ENCODE data around the gene CHIA.

Gene CHIA

DNA sequence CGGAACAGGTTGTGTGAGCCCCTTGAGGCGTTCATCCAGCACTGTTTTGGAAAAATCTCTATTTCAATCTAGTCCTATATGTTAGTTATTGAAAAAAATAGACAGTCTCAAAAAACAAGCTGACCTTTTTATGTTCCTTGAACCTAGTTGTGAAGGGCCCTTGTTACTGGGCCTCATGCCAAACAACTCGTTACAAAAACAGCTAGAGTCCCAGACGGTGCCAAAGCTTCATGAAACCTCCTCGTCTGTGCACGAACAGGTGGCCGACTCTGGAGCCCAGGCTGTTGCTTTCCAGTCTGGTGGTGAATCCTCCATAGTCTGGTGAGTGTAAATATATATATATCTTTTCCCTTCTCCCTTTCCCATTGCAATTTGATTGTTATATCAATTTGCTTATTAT lies at the start of gene CHIA:
Gene CHIA, plus strand, starts transcription at position 222 of the 400 bp plus-strand sequence. CDS start 19,617 bp downstream, outside the sequence.
- in situ Hi-C loops (cut with MboI; ENCODE audit: low sequenced_read_pairs) = no loop called here

DNA sequence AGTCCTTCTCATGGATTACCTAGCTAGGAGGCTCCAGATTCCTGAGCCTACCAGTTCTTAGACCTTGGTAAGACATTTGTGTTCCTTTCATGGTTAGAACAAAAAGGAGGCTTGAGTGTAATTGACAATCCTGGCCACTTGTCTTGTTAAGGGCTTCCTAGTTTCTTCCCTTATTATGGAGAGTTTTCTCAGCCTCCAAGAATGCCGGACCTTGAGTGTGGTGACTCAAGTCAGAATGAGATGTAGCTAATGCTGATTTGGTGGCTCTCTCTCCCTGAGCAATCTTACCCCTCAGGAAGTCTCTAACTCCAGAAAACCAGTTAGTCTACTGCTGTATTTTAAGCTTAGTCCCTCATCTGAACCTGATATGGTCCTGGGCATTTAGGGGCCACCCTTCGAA lies 48.9 kb upstream of the CHIA start:
- in situ Hi-C loops (cut with MboI; ENCODE audit: low sequenced_read_pairs) = no loop called here

GRCh38 chr1:111242805-111243523 lies 47.7 kb upstream of the CHIA start:
- in situ Hi-C loops (cut with MboI; ENCODE audit: low sequenced_read_pairs) = no loop called here

GRCh38 chr1:111247125-111247838 lies 43.4 kb upstream of the CHIA start:
- in situ Hi-C loops (cut with MboI; ENCODE audit: low sequenced_read_pairs) = no loop called here

DNA sequence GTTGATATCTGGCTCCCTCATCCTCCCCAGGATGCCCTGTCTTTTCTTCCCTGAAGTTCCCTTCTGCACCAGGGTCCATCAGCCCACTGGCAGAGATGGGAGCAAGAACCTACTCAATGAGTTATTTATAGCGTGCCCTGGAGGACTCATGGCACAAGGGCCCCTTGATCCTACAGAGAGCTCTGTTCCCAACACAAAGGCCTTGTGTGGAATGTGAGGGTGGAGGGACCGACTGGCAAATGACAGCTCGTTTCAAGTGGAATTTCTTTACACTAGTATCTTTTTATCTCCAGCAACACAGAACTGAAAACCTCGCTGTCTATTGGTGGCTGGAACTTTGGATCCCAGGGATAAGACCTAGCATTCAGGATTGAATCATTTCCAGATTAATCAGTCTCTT lies 40.7 kb upstream of the CHIA start:
- in situ Hi-C loops (cut with MboI; ENCODE audit: low sequenced_read_pairs) = no loop called here

GRCh38 chr1:111251570-111251969 lies 39.1 kb upstream of the CHIA start:
- in situ Hi-C loops (cut with MboI; ENCODE audit: low sequenced_read_pairs) = no loop called here

- in situ Hi-C loops (cut with MboI; ENCODE audit: low sequenced_read_pairs) = no loop called here
These were observed 37.9 kb upstream of the CHIA start for GRCh38 chr1:111252786-111253185.

GRCh38 chr1:111253876-111254275 lies 36.8 kb upstream of the CHIA start:
- in situ Hi-C loops (cut with MboI; ENCODE audit: low sequenced_read_pairs) = no loop called here

- in situ Hi-C loops (cut with MboI; ENCODE audit: low sequenced_read_pairs) = no loop called here
These were observed 33.5 kb upstream of the CHIA start for GRCh38 chr1:111256988-111257658.

DNA sequence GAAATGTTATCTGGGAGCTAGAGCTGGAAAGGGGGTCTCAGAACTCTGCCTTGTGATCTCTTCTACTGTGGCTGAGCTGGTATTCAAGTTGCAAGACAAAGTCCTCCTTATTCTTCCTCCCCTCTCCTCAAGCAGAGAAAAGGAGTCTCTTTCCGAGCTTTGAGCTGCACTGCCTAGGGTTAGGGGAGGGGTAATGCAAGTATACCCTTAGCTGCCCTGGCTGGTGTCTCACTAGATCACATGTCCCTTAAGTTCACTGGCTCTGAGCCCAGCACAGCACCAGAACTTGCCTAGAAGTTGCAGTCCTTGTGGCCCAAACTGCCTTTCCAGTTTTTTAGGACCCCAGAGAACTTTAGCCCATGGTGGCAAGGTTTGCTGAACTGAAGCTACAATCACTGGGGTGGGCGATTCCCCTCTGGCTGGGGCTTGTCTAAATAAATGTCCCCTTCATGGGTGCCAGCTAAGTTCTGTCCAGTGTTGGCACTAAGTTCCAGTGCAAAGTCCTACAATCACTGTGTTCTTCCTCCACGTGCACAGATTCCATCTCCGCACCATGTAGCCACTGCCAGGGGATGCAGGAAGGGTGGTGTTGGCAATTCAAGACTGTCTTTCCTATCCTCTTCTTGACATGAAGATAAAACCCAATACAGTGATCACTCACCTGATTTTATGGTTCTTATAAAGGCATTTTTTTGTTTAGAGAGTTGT lies 22.7 kb upstream of the CHIA start:
- in situ Hi-C loops (cut with MboI; ENCODE audit: low sequenced_read_pairs) = no loop called here

DNA sequence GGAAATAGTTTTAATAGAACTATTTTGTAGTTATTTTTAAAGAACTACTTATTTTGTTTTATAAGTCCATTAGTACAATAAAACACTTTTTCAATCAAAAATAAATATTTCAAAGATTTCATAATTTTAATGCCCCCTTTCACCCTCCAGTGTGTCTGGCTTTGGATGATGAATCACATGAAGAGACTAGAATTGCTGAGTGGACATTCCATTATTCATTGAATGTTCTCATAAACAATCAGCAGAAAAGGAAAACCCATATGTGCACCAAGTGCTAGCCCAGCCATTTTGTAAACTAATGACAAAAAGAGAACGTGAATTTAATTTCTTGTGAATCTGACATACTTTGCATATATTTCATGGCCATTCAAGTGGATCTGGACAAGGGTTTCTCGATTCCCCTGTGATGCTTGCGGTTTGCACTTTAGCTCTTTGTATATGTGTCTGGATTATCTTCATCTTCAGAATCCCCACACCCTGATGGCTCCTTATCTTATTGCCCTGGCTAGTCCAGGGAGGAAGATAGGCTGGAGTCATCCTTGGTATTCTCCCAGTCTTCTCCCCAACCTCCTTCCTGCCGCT lies 20.7 kb upstream of the CHIA start:
- in situ Hi-C loops (cut with MboI; ENCODE audit: low sequenced_read_pairs) = no loop called here

DNA sequence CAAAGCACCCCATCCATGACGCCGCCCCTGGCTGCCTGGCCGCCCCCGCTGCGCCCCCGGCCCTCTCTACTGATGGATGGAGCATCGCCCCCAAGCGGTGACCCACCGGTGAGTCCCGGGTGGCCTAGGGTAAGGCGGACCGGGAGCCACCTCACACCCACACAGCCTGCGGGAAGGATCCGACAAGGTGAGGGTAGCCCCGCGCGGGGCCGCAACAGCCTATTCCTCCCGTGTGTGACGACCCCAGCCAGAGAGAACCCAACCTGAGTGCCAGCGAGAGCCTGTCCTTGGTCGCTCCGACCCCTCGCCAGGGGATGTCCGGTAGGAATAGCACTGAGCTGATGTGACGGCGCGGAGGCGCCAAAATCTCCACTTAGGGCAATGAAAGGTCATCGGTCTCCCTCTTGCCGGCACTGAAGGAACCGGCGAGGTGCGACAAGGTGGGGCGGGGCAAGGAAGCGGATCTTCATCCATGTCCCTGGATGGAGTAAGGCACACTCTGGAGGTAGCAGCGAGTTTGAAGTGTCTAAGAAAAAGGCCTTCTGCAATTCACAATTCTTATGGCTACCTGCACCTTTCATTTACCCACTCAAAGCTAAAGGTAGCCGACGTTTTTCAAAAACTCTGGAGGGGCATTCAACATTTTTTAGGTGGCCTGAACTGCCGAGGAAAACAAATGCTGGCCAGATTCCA lies 19.7 kb upstream of the CHIA start:
- in situ Hi-C loops (cut with MboI; ENCODE audit: low sequenced_read_pairs) = no loop called here

- in situ Hi-C loops (cut with MboI; ENCODE audit: low sequenced_read_pairs) = no loop called here
These were observed 19.2 kb upstream of the CHIA start for GRCh38 chr1:111271464-111271801.

- in situ Hi-C loops (cut with MboI; ENCODE audit: low sequenced_read_pairs) = no loop called here
These were observed 18.6 kb upstream of the CHIA start for GRCh38 chr1:111272081-111272480.

DNA sequence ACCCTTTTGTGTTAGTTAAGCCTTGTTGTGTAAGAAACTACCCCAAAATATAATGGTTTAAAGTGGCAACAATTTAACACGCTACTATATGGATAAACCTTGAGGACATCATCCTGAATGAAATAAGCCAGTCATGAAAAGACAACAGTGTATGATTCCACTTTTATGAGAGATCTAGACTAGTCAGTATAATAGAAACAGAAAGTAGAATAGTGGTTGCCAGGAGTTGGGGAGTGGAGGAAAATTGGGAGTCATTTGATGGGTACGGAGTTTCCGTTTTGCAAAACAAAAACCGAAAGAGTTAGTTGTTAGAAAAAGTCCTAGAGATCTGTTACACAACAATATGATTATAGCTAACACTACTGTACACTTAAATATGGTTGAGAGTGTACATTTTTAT lies 16.0 kb upstream of the CHIA start:
- in situ Hi-C loops (cut with MboI; ENCODE audit: low sequenced_read_pairs) = no loop called here

- in situ Hi-C loops (cut with MboI; ENCODE audit: low sequenced_read_pairs) = no loop called here
These were observed 15.6 kb upstream of the CHIA start for GRCh38 chr1:111275079-111275478.

GRCh38 chr1:111275780-111276433 lies 14.7 kb upstream of the CHIA start:
- in situ Hi-C loops (cut with MboI; ENCODE audit: low sequenced_read_pairs) = no loop called here

DNA sequence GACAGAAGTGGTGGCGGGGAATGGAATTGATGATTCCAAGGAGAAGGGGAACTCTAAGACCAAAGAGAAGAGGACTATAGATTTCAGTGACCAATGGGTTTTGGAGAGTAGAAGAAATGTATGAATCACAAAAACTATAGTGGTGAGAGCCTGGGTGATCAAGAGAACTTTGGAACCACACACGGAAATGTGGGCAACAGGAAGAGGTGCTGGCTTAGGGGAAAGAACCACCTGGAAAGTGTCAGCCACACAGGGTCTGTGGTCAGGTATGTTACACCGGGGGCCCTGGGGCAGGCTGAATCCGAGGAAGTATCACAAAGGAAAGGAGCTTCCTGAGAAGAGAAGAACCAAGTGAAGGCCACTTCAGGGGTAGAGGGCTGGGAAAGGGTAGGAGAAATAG lies 11.5 kb upstream of the CHIA start:
- in situ Hi-C loops (cut with MboI; ENCODE audit: low sequenced_read_pairs) = no loop called here

DNA sequence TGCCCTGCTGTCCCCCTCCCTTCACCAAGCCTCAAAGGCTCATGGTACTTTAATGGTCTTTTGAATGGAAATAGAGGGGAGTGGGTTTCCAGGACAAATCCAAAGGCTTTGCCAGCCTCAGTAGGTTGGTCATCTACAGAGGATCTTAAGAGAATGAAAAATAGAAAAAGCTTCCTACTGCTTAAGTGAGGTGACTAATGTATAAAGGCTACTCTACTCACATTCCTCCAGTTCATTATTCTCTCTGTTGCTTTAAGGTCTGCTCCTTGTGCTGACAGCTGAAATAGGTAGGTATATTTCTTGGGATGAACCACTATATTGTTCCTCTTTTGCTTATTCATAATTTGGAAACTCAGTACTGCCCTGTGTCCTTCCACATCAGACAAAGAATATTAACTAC lies 10.4 kb upstream of the CHIA start:
- in situ Hi-C loops (cut with MboI; ENCODE audit: low sequenced_read_pairs) = no loop called here

- in situ Hi-C loops (cut with MboI; ENCODE audit: low sequenced_read_pairs) = no loop called here
These were observed 9.2 kb upstream of the CHIA start for GRCh38 chr1:111281411-111281810.

Measured in hTERT RPE-1 (cell line).